A673 (cell line): ENCODE data around the gene ACTL9.

ENCODE experiments used
- EZH2 ChIP-seq: fragments of 200-600 bp; sonication (generic); IDR thresholded peaks from 2 replicates; pipeline ENCODE4 v1.6.1; 2017; ENCODE audit warnings: borderline replicate concordance, low read depth, mild to moderate bottlenecking, mixed read lengths, antibody characterized with exemption, low read length; ENCODE audit not compliant: poor library complexity, severe bottlenecking
- TF ChIP-seq, protein P1 (sequence below): fragments of 300-800, 200-600 bp; sonication (generic); conservative IDR thresholded peaks from 2 replicates; pipeline ENCODE4 v1.5.1; 2017; ENCODE audit warnings: low read depth, mild to moderate bottlenecking, antibody characterized with exemption, low read length, moderate library complexity, mixed read lengths

DNA sequence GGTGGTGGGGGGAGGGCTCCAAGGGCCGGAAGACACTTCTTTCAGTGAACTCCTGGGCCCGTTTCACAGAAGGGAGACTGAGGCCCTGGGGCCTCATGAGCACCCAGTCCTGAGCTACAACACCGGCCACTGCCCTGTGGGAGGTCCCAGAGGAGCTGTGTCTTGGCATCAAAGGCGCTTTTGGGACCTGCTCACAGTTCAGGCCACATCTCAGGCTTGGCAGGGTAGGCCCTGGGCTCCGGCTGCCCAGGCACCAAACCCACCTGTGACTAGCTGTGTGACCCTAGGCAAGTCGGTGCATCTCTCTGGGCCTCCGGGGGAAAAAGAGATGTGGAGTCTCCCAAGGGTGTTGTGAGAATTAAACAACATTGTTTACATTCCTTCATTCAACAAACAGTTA lies 38.7 kb downstream of the ACTL9 start:
- TF ChIP-seq, protein P1, sequence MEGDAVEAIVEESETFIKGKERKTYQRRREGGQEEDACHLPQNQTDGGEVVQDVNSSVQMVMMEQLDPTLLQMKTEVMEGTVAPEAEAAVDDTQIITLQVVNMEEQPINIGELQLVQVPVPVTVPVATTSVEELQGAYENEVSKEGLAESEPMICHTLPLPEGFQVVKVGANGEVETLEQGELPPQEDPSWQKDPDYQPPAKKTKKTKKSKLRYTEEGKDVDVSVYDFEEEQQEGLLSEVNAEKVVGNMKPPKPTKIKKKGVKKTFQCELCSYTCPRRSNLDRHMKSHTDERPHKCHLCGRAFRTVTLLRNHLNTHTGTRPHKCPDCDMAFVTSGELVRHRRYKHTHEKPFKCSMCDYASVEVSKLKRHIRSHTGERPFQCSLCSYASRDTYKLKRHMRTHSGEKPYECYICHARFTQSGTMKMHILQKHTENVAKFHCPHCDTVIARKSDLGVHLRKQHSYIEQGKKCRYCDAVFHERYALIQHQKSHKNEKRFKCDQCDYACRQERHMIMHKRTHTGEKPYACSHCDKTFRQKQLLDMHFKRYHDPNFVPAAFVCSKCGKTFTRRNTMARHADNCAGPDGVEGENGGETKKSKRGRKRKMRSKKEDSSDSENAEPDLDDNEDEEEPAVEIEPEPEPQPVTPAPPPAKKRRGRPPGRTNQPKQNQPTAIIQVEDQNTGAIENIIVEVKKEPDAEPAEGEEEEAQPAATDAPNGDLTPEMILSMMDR = no peak
- TF ChIP-seq EZH2 = no peak
